Subcutaneous abdominal adipose tissue (tissue), 5 donors: Measurements from ENCODE around the gene INHBC.

Experiments
- H3K27ac ChIP-seq: one replicate; pipeline ENCODE4 v1.7.0; 2013; ENCODE audit warnings: low read depth, mild to moderate bottlenecking, inconsistent platforms, low read length, moderate library complexity
- H3K27me3 ChIP-seq, 5 donors: one replicate each; pipeline ENCODE4 v1.7.0; 2013; ENCODE audit warnings: low read length in 5 of 5, inconsistent platforms in 1 of 5; ENCODE audit not compliant: control insufficient read depth in 5 of 5, insufficient read depth in 4 of 5
- H3K36me3 ChIP-seq, 5 donors: one replicate each; pipeline ENCODE4 v1.7.0; 2013; ENCODE audit warnings: low read length in 5 of 5; ENCODE audit not compliant: control insufficient read depth in 5 of 5, insufficient read depth in 5 of 5
- H3K4me1 ChIP-seq, 5 donors: one replicate each; pipeline ENCODE4 v1.7.0; 2013; ENCODE audit warnings: low read length in 5 of 5, mild to moderate bottlenecking in 3 of 5, moderate library complexity in 1 of 5; ENCODE audit not compliant: control insufficient read depth in 5 of 5, insufficient read depth in 5 of 5
- H3K4me3 ChIP-seq, 5 donors: one replicate each; pipeline ENCODE4 v1.7.0; 2013; ENCODE audit warnings: low read length in 5 of 5, low read depth in 1 of 5
- H3K9ac ChIP-seq, 5 donors: one replicate each; pipeline ENCODE4 v1.7.0; 2013; ENCODE audit warnings: low read length in 5 of 5, mild to moderate bottlenecking in 4 of 5, moderate library complexity in 3 of 5
- H3K9me3 ChIP-seq, 5 donors: one replicate each; pipeline ENCODE4 v1.7.0; 2013; ENCODE audit warnings: low read length in 5 of 5; ENCODE audit not compliant: control insufficient read depth in 5 of 5
- donor health status: healthy.
- donor health status: healthy.
- donor health status: healthy.
- donor health status: healthy.
- donor health status: healthy.

Gene INHBC

DNA sequence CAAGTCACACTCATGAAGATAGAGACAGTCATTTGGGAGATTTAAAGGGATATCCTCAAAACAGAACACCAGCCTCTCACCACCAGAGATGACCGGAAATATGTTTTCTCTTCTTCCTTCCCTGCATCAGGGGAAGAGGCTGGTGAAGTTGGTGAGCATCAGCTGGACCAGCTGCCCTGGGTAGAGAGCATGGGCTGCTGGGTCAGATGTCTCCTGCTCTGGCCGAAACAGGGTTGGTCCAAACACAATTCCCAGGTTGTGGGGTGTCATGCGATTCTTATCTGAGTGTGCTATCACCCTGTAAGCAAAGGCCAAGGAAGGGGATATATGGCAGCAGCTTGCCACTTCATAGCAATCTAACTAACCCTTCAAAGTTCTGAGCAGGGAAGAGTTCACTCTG is 37.8 kb downstream of the INHBC start:
- H3K9me3 ChIP-seq = no peaks in the 10 kb centered on the region
- no peak overlapping the region for H3K9ac ChIP-seq
- H3K27ac ChIP-seq = no peak overlapping the region
- no peak overlapping the region for H3K4me3 ChIP-seq
- H3K36me3 ChIP-seq = peaks cover 0 to 29% (median 0%) of the 10 kb centered on the region in 5 donors
- H3K27me3 ChIP-seq = peaks cover 8 to 53% (median 33%) of the 10 kb centered on the region in 5 donors
- H3K4me1 ChIP-seq = peaks cover 0 to 22% (median 17%) of the 10 kb centered on the region in 5 donors

DNA sequence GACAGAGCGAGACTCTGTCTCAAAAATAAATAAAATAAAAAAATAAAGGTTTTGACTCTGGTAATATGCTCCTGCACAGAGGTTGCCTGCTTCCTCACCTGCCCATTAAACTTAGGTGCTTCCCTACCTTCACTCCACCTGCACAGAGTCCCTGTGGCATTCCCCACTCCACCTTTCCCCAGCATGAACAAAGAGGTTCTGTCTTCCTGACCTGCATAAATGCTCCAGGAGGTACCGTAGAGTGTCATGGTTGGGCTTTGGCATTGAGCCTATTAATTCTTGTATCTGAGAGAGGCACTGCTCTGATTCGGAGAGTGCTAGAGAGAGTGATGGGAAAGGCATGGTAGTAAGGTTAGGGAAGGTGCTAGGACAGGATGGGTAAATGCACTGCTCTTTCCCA is 38.8 kb downstream of the INHBC start:
- Histone ChIP-seq H3K4me3 (no peak overlapping the region), H3K9me3 (no peaks in the 10 kb centered on the region), H3K36me3 (peaks cover 0 to 29% (median 0%) of the 10 kb centered on the region in 5 donors), H3K27ac (no peak overlapping the region), H3K9ac (no peak overlapping the region), H3K4me1 (peaks cover 0 to 22% (median 18%) of the 10 kb centered on the region in 5 donors), H3K27me3 (peaks cover 7 to 51% (median 38%) of the 10 kb centered on the region in 5 donors)

- Histone ChIP-seq H3K4me3 (no peak overlapping the region), H3K9me3 (no peaks in the 10 kb centered on the region), H3K27me3 (peaks cover 7 to 54% (median 38%) of the 10 kb centered on the region in 5 donors), H3K36me3 (peaks cover 0 to 29% (median 0%) of the 10 kb centered on the region in 5 donors), H3K9ac (no peak overlapping the region), H3K27ac (no peak overlapping the region), H3K4me1 (peaks cover 0 to 26% (median 22%) of the 10 kb centered on the region in 5 donors)
Measured at GRCh38 chr12:57473886-57474285, 39.3 kb downstream of the INHBC start.

DNA sequence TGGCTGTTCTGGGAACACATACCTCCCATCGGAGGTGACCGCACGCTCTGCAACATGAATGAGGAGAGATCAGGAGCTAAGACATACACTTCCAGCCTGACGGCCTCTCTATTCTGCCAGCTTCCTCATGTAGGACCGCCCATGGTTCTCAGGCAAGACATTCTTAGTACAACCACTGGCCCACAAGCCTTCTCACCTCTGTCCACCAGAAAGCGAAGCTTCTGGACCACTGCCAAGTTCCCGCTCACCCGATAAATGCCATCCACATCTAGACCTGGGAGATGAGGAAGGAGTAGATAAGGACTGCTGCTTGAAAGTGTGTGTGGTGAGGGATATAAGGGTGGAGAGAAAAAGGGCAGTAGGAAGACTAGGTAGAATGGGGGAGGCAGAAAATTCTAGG is 39.8 kb downstream of the INHBC start:
- Histone ChIP-seq H3K4me3 (no peak overlapping the region), H3K27ac (no peak overlapping the region), H3K9ac (no peak overlapping the region), H3K36me3 (peaks cover 0 to 25% (median 0%) of the 10 kb centered on the region in 5 donors), H3K9me3 (no peaks in the 10 kb centered on the region), H3K4me1 (peaks cover 0 to 32% (median 27%) of the 10 kb centered on the region in 5 donors), H3K27me3 (peaks cover 7 to 53% (median 35%) of the 10 kb centered on the region in 5 donors)

- Histone ChIP-seq H3K4me3 (peak overlapping the region in 1 of 5 donors; percentile 63), H3K4me1 (peaks cover 0 to 35% (median 27%) of the 10 kb centered on the region in 5 donors), H3K36me3 (peaks cover 0 to 23% (median 0%) of the 10 kb centered on the region in 5 donors), H3K9me3 (no peaks in the 10 kb centered on the region), H3K27me3 (peaks cover 7 to 52% (median 34%) of the 10 kb centered on the region in 5 donors), H3K9ac (no peak overlapping the region), H3K27ac (no peak overlapping the region)
Measured at GRCh38 chr12:57474862-57475261, 40.3 kb downstream of the INHBC start.

DNA sequence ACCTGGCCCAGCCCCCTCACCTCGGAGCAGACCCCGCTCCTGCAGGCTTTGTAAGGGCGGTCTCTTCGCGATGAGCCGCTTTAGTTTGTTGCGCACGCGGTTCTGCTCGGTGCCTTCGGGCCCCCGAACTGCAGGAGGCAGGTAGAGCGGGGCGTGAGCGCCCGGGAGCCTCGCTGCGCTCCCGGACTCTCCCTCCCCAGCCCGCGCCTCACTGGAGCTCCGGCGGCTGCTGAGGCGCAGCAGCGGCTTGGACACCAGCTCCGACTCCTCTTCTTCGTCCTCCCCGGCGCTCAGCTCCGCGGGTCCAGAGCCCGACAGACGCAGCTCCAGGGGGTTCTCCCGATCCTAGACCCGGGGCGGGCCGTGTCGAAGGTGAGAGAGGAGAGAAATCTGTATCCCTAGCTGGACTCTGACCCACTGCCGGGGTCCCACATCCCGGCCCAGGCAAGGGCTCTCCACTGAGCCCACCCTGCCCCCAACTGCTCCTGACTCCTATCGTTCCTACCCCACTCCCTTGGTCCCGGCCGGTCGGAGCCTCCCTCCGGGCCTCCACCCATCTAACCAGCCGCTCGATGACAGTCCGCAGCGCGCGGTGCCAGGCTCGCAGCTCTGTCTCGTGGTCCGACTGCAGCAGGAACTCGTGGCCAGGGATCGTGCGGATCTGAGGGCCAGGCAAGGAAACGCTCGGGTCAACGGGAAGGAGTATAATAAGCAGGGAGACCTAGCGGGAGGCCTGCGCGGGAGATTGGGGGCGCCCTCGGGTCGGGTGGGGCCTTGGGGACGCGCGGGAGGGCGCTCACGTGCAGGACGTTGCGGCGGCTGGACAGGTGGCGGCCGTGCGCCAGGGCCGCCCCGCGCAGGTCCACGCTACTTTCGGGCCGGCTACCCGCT is 40.9 kb downstream of the INHBC start:
- H3K4me1 ChIP-seq = peaks cover 0 to 35% (median 27%) of the 10 kb centered on the region in 5 donors
- H3K36me3 ChIP-seq = peaks cover 0 to 19% (median 0%) of the 10 kb centered on the region in 5 donors
- H3K27me3 ChIP-seq = peaks cover 7 to 49% (median 31%) of the 10 kb centered on the region in 5 donors
- no peak overlapping the region for H3K27ac ChIP-seq
- H3K9ac ChIP-seq = peak overlapping the region in 3 of 5 donors; percentile 18 to 68 (median 22)
- peak overlapping the region in 4 of 5 donors; percentile 47 to 63 (median 54) for H3K4me3 ChIP-seq
- no peaks in the 10 kb centered on the region for H3K9me3 ChIP-seq

DNA sequence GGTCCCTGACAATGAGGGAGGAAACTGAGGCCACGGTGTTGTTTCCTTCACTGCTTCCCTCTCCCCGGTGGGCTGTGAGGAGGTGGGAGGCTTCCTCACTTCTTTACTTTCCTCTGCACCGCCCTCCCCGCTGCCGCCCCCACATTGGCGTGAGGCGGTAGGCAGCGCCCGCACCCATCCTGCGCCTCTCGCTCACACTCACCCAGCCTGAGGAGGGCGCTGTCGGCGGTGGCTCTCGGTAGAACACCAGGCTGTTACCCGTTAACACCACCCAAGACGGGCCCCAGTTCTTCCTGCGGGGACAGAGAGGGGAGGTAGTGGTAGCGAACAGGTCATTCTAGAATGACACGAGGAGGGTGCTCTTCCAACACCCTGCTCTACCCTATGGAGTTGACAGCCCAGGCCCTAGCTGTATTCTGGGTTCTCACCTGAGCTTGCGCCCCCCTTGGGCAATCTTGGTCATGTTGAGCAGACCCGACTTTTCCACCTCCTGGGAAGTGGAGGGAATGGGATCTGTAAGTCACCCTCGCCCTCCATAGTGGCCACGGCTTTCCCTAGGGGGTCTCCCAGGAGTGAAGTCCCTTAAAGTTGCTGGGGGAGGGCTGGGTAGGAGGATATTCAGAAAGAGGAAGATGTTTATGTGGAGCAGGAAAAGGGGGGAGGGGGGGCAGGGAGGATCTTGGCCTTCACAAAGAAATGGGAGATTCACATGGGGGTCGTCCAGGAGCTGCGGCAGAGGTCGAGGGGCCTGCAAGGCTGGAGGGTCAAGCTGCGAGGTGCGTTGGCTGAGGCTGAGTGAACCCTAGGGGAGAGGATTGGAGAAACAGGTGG is 41.8 kb downstream of the INHBC start:
- H3K27ac ChIP-seq = no peak overlapping the region
- H3K4me1 ChIP-seq = peaks cover 0 to 35% (median 27%) of the 10 kb centered on the region in 5 donors

DNA sequence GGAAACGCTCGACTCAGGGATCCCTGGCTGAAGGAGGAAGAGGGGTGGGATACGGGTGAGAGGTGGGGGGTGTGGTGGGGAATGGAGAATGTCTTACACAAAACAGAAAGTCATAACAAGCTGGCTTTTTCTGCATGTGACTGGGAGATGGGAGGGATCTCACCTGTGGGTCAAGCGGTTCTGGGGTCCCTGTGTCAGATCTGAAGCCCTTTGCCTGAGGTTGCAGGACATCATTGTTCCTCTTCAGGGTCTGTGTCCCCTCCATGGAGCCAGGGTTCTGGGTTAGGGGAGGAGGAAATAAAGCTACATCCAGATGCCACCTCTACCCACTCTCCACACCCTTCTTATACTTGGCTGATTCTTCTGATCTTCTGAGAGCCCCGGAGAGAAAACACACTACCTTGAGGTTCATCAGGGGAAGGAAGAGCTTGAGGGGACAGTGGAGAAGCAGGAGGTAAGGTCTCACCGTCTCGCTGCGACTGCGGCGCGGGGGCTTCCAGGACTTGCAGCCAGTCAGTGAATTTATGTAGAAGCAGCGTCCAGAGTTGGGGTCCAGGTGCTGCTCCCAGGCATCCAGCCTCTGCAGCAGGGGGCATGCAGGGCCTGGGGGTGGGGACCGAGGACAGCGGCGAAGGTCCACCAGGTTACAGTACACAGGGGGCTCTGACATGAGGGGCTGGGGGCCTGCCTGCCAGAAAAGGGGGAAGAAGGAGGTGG is 42.6 kb downstream of the INHBC start:
- H3K9ac ChIP-seq = peak overlapping the region in 3 of 5 donors; percentile 48 to 71 (median 68)
- H3K36me3 ChIP-seq = peaks cover 0 to 18% (median 0%) of the 10 kb centered on the region in 5 donors
- peaks cover 7 to 41% (median 31%) of the 10 kb centered on the region in 5 donors for H3K27me3 ChIP-seq
- peaks cover 0 to 35% (median 27%) of the 10 kb centered on the region in 5 donors for H3K4me1 ChIP-seq
- H3K4me3 ChIP-seq = peak overlapping the region; percentile 39 to 71 (median 55)
- H3K9me3 ChIP-seq = no peaks in the 10 kb centered on the region
- no peak overlapping the region for H3K27ac ChIP-seq

More for the DNA sequence above, 41.8 kb downstream of the INHBC start:
- peak overlapping the region; percentile 48 to 71 (median 55) for H3K4me3 ChIP-seq
- H3K9me3 ChIP-seq = no peaks in the 10 kb centered on the region
- H3K27me3 ChIP-seq = peaks cover 7 to 44% (median 31%) of the 10 kb centered on the region in 5 donors
- H3K9ac ChIP-seq = peak overlapping the region in 3 of 5 donors; percentile 48 to 71 (median 68)
- H3K36me3 ChIP-seq = peaks cover 0 to 19% (median 0%) of the 10 kb centered on the region in 5 donors
